HG03442 (cell line): ENCODE results near the gene LPAR5.

Experiments used
- ATAC-seq: cut with Tn5 transposase; IDR thresholded peaks from one replicate; pipeline ENCODE4 v1.9.1; 2021; ENCODE audit warnings: mild to moderate bottlenecking, moderate library complexity; ENCODE audit not compliant: unreplicated experiment

The LPAR5 gene

DNA sequence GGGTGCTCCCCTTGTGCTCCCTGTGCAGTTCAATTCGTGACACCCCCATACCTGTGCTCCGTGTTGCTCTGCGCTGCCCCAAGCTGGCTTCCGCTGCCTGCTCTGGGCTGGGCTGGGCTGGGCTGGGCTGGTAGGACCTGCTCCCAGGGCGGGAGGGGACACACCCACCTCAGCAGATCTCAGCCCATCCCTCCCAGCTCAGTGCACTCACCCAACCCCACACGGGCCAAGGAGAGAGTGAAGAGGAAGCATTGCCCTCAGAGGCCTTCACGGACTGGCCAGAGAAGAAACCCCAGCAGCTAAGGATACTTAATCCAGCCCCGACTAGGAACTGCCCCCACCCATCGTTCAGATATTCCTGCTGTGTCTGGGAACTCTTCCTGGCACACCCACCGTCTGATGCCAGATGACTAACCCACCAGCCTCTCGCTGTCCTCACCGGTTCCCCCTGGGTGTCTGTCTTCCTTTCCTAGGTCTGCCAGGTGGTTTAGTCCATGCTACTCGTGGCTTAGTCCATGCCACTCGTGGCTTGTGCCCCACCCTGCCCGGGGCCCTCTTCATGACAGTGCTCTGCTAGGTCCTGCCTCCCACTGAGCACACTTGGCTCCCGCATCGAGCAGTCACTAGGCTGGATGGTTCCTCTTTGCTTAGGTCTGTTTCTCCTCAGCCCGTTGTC, at the start of gene LPAR5:
Gene LPAR5, minus strand, starts transcription at position 104 of the 676 bp plus-strand sequence. CDS start 14,711 bp downstream, outside the sequence.
- no peak for ATAC-seq

GRCh38 chr12:6684609-6685008, 48.9 kb upstream of the LPAR5 start:
- no peak for ATAC-seq

DNA sequence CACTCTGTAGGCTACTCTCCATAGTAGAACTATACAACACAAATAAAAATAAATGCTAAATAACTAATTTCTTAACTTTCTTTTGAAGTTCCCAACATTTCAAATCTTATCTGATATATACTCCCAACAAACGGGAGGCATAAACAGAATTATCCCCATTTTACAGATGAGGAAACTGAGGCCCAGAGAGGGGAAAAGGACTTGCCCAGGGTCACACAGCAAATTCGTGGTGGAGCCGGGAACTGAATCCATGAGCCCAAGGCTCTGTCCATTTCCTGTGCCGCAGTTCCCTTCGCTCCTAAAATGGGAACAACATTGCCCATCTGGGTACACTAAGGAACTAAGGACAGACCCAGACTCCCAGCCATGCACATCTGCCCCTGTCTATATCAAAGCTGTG, 41.2 kb upstream of the LPAR5 start:
- ATAC-seq = no peak

- ATAC-seq = no peak
Observed at GRCh38 chr12:6672143-6672542, 36.4 kb upstream of the LPAR5 start.

- no peak for ATAC-seq
Observed at GRCh38 chr12:6667559-6668210, 31.9 kb upstream of the LPAR5 start.

GRCh38 chr12:6666211-6666610, 30.5 kb upstream of the LPAR5 start:
- ATAC-seq = no peak

- ATAC-seq = no peak
Observed at GRCh38 chr12:6664902-6665301, 29.1 kb upstream of the LPAR5 start.

DNA sequence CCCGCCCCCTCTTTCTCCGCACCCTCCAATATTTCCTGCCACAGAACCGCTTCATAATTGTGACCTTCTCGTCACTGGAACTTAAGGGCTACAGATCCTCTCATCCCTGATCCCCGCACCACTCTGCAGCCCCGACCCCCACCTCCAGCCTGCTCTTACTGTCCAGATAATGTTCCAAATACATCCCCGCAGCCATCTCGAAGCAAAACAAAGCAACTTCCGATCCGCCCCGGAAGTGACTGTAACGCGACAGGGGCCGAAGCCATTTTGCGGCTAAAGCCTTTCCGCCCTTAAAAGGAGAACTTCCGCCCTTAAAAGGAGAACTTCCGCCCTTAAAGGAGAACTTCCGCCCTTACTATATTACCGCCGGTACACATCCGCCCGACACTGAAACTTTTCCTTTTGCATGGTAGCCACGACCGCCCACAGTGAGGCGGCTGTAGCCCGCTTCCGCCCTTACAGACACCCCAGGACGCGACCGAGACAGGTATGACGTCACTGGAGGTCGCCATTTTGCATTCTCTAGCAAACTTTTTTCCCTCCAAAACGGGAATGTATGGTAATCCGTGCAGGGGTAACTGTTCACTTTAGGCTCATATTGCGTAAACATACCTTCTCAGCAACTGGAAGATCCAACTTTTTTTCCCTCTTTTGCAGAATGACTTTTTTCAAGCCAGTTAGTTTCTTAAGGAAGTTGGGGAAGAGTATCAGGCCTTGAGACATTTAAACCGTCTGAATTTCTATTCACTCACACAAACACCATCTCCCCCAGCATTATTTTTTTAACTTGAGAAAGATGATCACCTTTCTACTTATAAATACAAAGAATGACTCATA, 27.4 kb upstream of the LPAR5 start, which contains the start of gene ING4:
Gene ING4, minus strand, starts transcription at position 214 of the 837 bp plus-strand sequence. Its CDS starts 18 bp downstream, at position 196.
- ATAC-seq = peak; percentile 95

GRCh38 chr12:6662602-6662905, 26.8 kb upstream of the LPAR5 start:
- peak; percentile 19 for ATAC-seq

- ATAC-seq = no peak
Observed at GRCh38 chr12:6653987-6654386, 18.2 kb upstream of the LPAR5 start.

GRCh38 chr12:6653342-6653741, 17.6 kb upstream of the LPAR5 start:
- ATAC-seq = no peak

DNA sequence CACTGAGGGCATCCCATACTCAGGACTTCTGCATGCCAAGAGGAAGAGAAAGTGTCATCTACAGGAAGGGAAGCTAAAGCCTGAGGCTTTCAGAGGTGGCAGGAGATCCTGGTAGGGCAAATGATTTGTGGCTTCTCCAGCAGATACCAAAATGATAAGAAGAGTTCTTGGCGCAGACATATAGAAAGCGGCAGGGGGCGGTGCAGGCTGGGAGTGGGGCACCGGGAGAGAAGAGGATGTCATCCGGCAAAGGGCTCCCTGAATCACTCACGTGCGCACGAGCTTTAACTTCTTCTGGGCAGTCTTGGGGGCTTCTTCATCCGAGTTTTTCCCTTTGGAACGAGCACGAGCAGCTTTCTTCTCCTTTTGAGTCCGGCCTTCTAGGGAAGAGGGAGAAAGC, 16.6 kb upstream of the LPAR5 start:
- ATAC-seq = no peak

GRCh38 chr12:6650832-6651231, 15.1 kb upstream of the LPAR5 start:
- ATAC-seq = no peak

DNA sequence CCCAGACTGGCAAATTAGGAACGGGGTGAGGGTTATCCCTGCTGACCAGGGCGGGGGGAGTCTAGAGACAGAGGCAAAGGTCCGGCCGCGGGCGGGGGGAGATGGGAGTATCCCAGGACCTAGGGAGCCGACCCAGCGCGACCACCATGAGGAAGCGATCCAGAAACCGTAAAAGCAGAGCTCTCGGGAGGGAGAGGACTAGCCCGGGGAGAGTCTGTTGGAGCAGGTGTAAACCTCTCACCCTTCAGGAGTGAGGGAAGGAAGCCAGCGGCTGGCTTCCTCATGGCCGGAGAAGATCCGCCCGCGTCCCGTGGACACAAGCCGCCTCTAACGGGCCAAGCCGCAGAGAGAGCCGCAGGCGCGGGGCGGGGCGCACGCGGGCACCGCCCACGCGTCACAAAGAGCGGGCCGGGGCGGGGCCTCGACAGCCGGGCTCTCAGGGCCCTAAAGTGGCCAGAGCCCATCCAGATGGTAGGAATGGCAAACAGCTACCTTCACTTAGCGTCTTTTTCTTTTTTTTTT, 11.4 kb upstream of the LPAR5 start, which contains the start of gene ACRBP:
Gene ACRBP, minus strand, starts transcription at position 350 of the 522 bp plus-strand sequence. Its CDS starts 66 bp downstream, at position 284.
- ATAC-seq = no peak

- no peak for ATAC-seq
Observed at GRCh38 chr12:6646276-6647082, 10.7 kb upstream of the LPAR5 start.

DNA sequence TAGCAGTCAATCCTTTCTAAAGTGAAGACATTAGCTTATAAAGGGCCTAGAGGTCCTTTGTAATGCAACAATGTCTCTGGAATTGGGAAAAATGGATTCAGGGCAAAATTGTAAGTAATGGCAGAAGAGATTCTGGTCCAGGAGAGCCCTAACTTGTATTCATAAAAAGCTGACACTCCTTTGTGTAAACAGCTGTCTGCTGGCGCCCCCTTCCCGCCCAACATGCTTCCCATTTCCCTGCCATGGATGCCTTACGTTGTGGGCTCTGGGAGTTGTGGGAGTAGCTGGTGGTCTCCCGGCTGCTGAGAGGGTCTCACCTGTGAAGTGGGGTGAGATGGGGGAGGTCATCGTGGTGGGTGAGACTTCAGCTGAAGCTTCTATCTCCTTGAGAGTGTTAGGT, 9.1 kb upstream of the LPAR5 start:
- ATAC-seq = no peak

DNA sequence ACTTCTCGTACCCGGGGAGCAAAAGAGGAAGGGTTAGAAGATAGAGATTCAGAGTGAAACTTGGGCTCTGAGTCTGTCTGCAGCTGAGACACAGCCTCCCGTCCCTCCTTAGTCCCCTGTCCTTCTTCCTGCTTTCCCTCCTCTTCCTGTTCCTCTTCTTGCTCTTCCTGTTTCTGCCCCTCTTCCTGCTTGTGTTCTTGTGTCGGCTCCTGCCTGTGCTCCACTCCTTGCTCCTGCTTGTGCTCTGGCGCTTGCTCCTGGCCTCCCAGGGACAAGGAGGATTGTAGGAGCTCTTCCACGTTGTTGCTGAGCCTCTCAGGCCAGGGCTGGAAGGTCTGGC, 8.5 kb upstream of the LPAR5 start:
- no peak for ATAC-seq

GRCh38 chr12:6643569-6644256, 8.0 kb upstream of the LPAR5 start:
- ATAC-seq = no peak

GRCh38 chr12:6641131-6641530, 5.4 kb upstream of the LPAR5 start:
- ATAC-seq = no peak

DNA sequence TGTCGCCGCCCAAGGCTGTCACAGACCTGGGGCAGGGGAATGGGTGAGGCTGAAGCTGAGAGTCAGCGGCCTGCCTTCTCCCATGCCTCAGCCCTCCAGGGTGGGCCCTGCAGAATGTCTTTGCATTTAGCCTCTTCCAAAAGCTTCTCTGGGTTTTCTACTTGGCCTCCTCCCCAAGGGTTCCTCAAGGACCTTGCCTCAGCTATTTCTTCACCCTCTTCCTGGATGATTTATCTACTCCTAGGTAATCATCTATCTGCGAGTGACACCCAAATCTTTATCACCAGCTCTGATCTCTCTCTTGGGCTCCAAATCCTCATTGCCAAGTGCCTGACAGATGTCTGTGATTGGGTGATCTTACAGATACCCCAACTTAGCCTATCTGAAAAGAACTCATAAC, 4.7 kb upstream of the LPAR5 start:
- ATAC-seq = no peak
